ENCODE results near the gene OR6K3. TPM values are rescaled to one million over a fixed set of nuclear protein-coding genes. Genes with fewer than 3 reads are reported as not detected.

Gene OR6K3
- not detected in 2 replicates for total RNA-seq

GRCh38 chr1:158720620-158721019 lies at the start of gene OR6K3:
Gene OR6K3 (minus strand): TSS chr1:158720720. CDS start chr1:158718115, 2,605 bp downstream.

GRCh38 chr1:158754420-158754819 lies 33.9 kb upstream of the OR6K3 start, which contains the start of gene OR6K6:
Gene OR6K6 (plus strand): TSS chr1:158754720. CDS start chr1:158754888, 168 bp downstream.

GRCh38 chr1:158700552-158700951 lies 20.0 kb downstream of the OR6K3 start, which contains the start of gene OR6K2:
Gene OR6K2 (minus strand): TSS chr1:158700652. CDS start chr1:158700652, 0 bp downstream.

GRCh38 chr1:158686111-158687009 lies 34.2 kb downstream of the OR6K3 start, which contains the start of gene SPTA1:
Gene SPTA1 (minus strand): TSS chr1:158686715. CDS start chr1:158686517, 198 bp downstream.

Other genes starting within 250 kb of the OR6K3 start
- gene OR10R2, start 248.5 kb downstream of the OR6K3 start, total RNA-seq: not detected in 2 replicates
- not detected in 2 replicates for gene OR6Y1, start 166.3 kb downstream of the OR6K3 start, total RNA-seq
- gene OR6P1, start 150.1 kb downstream of the OR6K3 start, total RNA-seq: not detected in 2 replicates
- not detected in 2 replicates for gene OR10X1, start 140.8 kb downstream of the OR6K3 start, total RNA-seq
- not detected in 2 replicates for gene OR10Z1, start 115.5 kb downstream of the OR6K3 start, total RNA-seq
- not detected in 2 replicates for gene SPTA1, start 34.0 kb downstream of the OR6K3 start, total RNA-seq
- not detected in 2 replicates for gene OR6K2, start 20.1 kb downstream of the OR6K3 start, total RNA-seq
- not detected in 2 replicates for gene OR6K6, start 34.0 kb upstream of the OR6K3 start, total RNA-seq
- gene OR6N1, start 51.5 kb upstream of the OR6K3 start, total RNA-seq: not detected in 2 replicates
- gene OR6N2, start 60.5 kb upstream of the OR6K3 start, total RNA-seq: not detected in 2 replicates
- not detected in 2 replicates for gene MNDA, start 110.6 kb upstream of the OR6K3 start, total RNA-seq
- not detected in 2 replicates for gene PYHIN1, start 210.8 kb upstream of the OR6K3 start, total RNA-seq

All from bronchus fibroblast of lung (primary cell).